SU-DHL-6 (cell line): ENCODE measurements around the gene SLC25A20.

Experiments used
- H2AFZ ChIP-seq: fragments of 200-600 bp; sonication (generic); 2 replicates; pipeline ENCODE4 v1.6.1; 2014; ENCODE audit warnings: low read depth, mild to moderate bottlenecking, moderate library complexity, mixed read lengths, antibody characterized with exemption, low read length; ENCODE audit not compliant: severe bottlenecking
- H3F3A ChIP-seq: fragments of 200-600 bp; shearing (Covaris generic); 2 replicates; pipeline ENCODE4 v1.6.0; 2016; ENCODE audit warnings: antibody characterized with exemption, mild to moderate bottlenecking; ENCODE audit not compliant: insufficient read depth
- H3K27ac ChIP-seq: fragments of 200-600 bp; sonication (generic); 2 replicates; pipeline ENCODE4 v1.5.1; 2016; ENCODE audit warnings: low read depth, mild to moderate bottlenecking, low read length, moderate library complexity, mixed read lengths
- H3K27me3 ChIP-seq: fragments of 200-600 bp; sonication (generic), shearing (Covaris generic); 2 replicates; pipeline ENCODE4 v1.6.0; 2014; ENCODE audit warnings: mild to moderate bottlenecking, low read length
- H3K36me3 ChIP-seq: fragments of 200-600 bp; sonication (generic); 2 replicates; pipeline ENCODE4 v1.6.1; 2014; ENCODE audit warnings: mild to moderate bottlenecking, low read length, mixed read lengths
- H3K4me2 ChIP-seq: fragments of 300-600, 200-600 bp; shearing (Covaris generic), sonication (generic); 2 replicates; pipeline ENCODE4 v1.6.0; 2014; ENCODE audit warnings: low read length, low read depth, mild to moderate bottlenecking; ENCODE audit not compliant: poor library complexity, severe bottlenecking
- H3K4me3 ChIP-seq: fragments of 200-600 bp; sonication (generic); 2 replicates; pipeline ENCODE4 v1.5.1; 2014; ENCODE audit warnings: antibody characterized with exemption, low read length, mild to moderate bottlenecking, mixed read lengths; ENCODE audit not compliant: insufficient read depth, poor library complexity, severe bottlenecking
- H3K79me2 ChIP-seq: fragments of 200-600 bp; sonication (generic); 2 replicates; pipeline ENCODE4 v1.6.1; 2014; ENCODE audit warnings: mild to moderate bottlenecking, low read length, moderate library complexity; ENCODE audit not compliant: insufficient read depth
- H3K9ac ChIP-seq: fragments of 200-600 bp; sonication (generic); 2 replicates; pipeline ENCODE4 v1.7.0; 2014; ENCODE audit warnings: mild to moderate bottlenecking, low read length
- H3K9me2 ChIP-seq: fragments of 200-600 bp; sonication (generic); replicated peaks from 2 replicates; pipeline ENCODE4 v1.6.1; 2014; ENCODE audit warnings: low read length; ENCODE audit not compliant: insufficient read depth
- H3K9me3 ChIP-seq: fragments of 200-600 bp; sonication (generic); 2 replicates; pipeline ENCODE4 v1.6.1; 2014; ENCODE audit warnings: low read length, mixed read lengths; ENCODE audit not compliant: insufficient read depth
- H4K20me1 ChIP-seq: fragments of 200-600 bp; sonication (generic); 2 replicates; pipeline ENCODE4 v1.6.1; 2014; ENCODE audit warnings: low read depth, mild to moderate bottlenecking, antibody characterized with exemption, low read length, moderate library complexity, mixed read lengths
- CTCF ChIP-seq: fragments of 200-600 bp; sonication (generic); IDR thresholded peaks from one replicate; pipeline ENCODE4 v1.5.1; 2017; ENCODE audit warnings: antibody characterized with exemption, mild to moderate bottlenecking, low read length, moderate library complexity; ENCODE audit not compliant: insufficient read depth, poor library complexity, severe bottlenecking
- EZH2phosphoT487 ChIP-seq: fragments of 200-600 bp; sonication (generic), shearing (Covaris generic); conservative IDR thresholded peaks from 2 replicates; pipeline ENCODE4 v1.6.1; 2018; ENCODE audit warnings: mild to moderate bottlenecking, antibody characterized with exemption, low read length, moderate library complexity, mixed read lengths

The SLC25A20 gene

GRCh38 chr3:48898383-48899234, at the start of gene SLC25A20:
TSS of gene SLC25A20 (minus strand) at chr3:48898882. CDS start at chr3:48898794, 88 bp downstream.
- H3K36me3 ChIP-seq = no peaks in the 10 kb centered on the region
- peak within 1 kb of the TSS; percentile 67 for H3K9ac ChIP-seq
- H4K20me1 ChIP-seq = no peaks in the 10 kb centered on the region
- peak within 1 kb of the TSS; percentile 84 for H3K4me3 ChIP-seq
- peaks cover 7% of the 10 kb centered on the region; the same call in 1 of the 2 replicates for H3K79me2 ChIP-seq
- peak within 1 kb of the TSS; percentile 86 for H3K4me2 ChIP-seq
- H3K27me3 ChIP-seq = no peaks in the 10 kb centered on the region
- H3K9me2 ChIP-seq = no peaks in the 10 kb centered on the region
- TF ChIP-seq EZH2phosphoT487 = no peak
- no peak for TF ChIP-seq CTCF
- peak within 1 kb of the TSS; percentile 29 for H3K27ac ChIP-seq
- H2AFZ ChIP-seq = peak within 1 kb of the TSS; percentile 92
- peaks cover 10% of the 10 kb centered on the region; the same call in 1 of the 2 replicates for H3F3A ChIP-seq
- H3K9me3 ChIP-seq = no peaks in the 10 kb centered on the region

GRCh38 chr3:48945891-48946549, 47.3 kb upstream of the SLC25A20 start:
- Histone ChIP-seq H2AFZ (no peak overlapping the region), H3K36me3 (no peaks in the 10 kb centered on the region; the same call in 1 of the 2 replicates), H3K27me3 (no peaks in the 10 kb centered on the region), H3K9me2 (no peaks in the 10 kb centered on the region), H3K4me3 (no peak overlapping the region), H3F3A (peaks cover 20% of the 10 kb centered on the region; the same call in 1 of the 2 replicates), H3K4me2 (no peak overlapping the region), H3K9ac (no peak overlapping the region), H3K27ac (no peak overlapping the region), H3K9me3 (no peaks in the 10 kb centered on the region), H3K79me2 (peaks cover 65% of the 10 kb centered on the region), H4K20me1 (peaks cover 3% of the 10 kb centered on the region; the same call in 1 of the 2 replicates)
- TF ChIP-seq EZH2phosphoT487 (no peak), CTCF (no peak)

- Histone ChIP-seq H3K4me3 (no peak overlapping the region), H4K20me1 (peaks cover 3% of the 10 kb centered on the region; the same call in 1 of the 2 replicates), H3K9me2 (no peaks in the 10 kb centered on the region), H3K79me2 (peaks cover 64% of the 10 kb centered on the region), H3K9me3 (no peaks in the 10 kb centered on the region), H2AFZ (no peak overlapping the region), H3K4me2 (no peak overlapping the region), H3K36me3 (no peaks in the 10 kb centered on the region; the same call in 1 of the 2 replicates), H3K9ac (no peak overlapping the region), H3F3A (peaks cover 19% of the 10 kb centered on the region; the same call in 1 of the 2 replicates), H3K27ac (no peak overlapping the region), H3K27me3 (no peaks in the 10 kb centered on the region)
- TF ChIP-seq CTCF (no peak), EZH2phosphoT487 (no peak)
Observed at GRCh38 chr3:48945432-48945831, 46.8 kb upstream of the SLC25A20 start.
